Measurements from ENCODE around the gene ZNF546. TPM values are rescaled to one million over a fixed set of nuclear protein-coding genes. Genes with fewer than 3 reads are reported as not detected.
"Not testable (repeated sequence)": the region's sequence is repeated elsewhere in the genome, so short reads cannot be mapped to it uniquely, and the experiment has no call there.

ZNF546 gene
- polyA plus RNA-seq, result 3.6 TPM

DNA sequence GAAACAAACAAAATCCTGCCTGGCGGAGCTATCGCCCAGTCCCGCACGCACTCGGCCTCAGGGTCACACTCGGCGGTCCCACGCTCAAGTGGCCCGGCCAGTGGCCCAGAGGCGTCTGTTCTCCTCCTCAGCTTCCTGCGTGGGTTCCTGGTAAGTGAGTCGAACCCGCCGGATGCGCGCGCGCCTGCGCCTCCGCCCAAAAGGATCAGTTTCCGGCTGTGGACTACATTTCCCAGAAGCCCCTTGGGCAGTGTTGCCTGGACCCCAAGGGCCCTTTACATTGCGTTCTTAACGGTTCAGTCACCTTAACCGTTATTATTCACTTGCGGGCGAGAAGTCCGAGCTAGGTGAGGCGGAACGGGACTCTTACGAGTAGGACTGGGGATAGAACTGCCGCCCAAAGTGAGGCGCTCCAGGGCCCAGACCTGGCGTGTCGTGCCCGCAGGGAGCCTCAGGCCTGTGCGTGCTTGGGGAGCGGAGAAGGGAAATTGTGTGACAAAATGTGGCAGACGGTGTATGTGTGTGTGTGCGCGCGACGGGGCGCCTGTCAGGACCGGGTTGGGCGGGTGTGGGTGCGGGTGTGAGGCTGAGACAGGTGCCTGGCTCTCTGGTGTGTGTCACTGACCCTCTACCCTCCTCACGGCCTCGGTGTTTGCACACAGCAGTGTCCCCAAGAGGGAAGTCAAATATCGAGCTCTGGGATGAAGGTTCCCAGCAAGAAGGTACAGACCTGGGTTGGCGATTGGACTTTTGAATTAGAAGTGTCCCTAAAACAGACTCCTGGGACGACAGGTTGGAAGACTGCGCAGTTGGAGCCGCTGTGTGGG, at the start of gene ZNF546:
Gene ZNF546, plus strand, starts transcription at position 250 of the 827 bp plus-strand sequence. CDS start 1,267 bp downstream, outside the sequence.
- Mint-ChIP-seq H3K27me3 (no peaks in the 10 kb centered on the region), H3K9me3 (peaks cover 2 to 4% (median 3%) of the 10 kb centered on the region in 3 donors), H3K27ac (peak within 1 kb of the TSS; percentile 81 to 97 (median 93)), H3K36me3 (peaks cover 6% of the 10 kb centered on the region), H3K4me3 (peak within 1 kb of the TSS; percentile 86 to 97 (median 92)), H3K4me1 (peaks cover 13 to 28% (median 24%) of the 10 kb centered on the region in 3 donors)

DNA sequence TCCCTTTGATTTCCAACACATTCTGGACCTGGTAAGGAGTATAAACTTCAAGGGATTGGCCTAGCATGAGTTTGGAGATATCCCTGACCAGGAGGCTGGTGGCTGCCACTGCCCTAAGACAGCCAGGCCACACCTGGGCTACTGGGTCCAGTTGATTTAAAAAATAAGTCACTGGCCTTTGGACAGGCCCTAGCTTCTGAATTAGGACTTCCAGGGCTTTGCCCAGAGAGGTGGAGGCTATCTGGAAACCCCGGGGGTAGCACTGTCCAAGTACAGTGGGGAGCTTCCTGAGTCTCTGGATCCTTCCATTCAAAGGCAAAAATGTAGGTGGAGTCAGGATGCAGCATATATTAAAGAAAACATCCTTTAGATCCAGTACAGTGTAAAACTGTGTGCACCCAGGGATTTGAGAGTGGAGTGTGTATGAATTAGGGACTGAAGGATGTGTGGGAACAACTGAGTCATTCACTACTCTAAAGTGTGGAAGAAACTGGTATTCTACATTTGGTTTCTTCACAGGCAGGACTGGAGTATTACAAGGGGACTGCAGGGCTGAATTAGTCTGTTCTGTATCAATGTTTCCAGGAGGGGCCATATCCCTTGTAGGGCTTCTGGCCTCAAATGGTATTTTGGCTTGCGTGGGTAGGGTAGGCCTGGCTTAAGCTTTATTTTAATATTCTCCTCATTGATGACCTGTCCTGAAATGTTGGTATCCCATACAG, 47.7 kb upstream of the ZNF546 start:
- H3K4me3 Mint-ChIP-seq, result peak overlapping the region in 1 of 4 donors; percentile 21
- no peaks in the 10 kb centered on the region for H3K36me3 Mint-ChIP-seq
- H3K27ac Mint-ChIP-seq, result no peak overlapping the region
- H3K4me1 Mint-ChIP-seq, result peaks cover 29 to 41% (median 31%) of the 10 kb centered on the region in 3 donors
- no peaks in the 10 kb centered on the region for H3K27me3 Mint-ChIP-seq
- H3K9me3 Mint-ChIP-seq, result peaks cover 0 to 2% (median 0%) of the 10 kb centered on the region in 3 donors

DNA sequence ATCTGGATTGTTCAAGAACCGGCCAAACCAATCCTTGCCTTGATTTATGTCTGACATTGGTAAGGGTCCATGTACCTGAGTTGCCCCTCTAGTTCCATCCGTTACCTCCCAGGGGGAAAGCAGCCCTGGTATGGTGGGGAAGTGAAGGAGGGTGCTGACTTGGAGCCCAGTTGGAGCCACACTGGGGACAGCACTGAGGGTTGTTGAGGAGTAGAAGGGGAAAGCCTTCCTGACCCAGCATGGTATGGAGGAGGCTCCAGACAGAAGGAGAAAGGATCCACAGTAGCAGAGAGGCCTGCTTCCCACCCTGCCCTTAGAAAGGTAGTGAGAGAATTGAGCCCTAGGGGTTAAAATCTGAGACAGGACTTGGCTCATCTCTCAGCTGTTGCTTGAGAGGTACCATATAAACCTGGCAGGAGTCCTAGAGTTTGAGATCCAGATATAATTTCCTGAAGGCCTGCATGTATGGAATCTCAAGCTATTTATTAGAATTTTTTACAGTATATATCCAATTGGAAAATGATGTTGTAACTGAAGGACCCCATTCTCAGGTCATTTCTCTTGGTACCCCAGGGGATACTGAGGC, 45.7 kb upstream of the ZNF546 start:
- Mint-ChIP-seq H3K36me3 (no peaks in the 10 kb centered on the region), H3K9me3 (peaks cover 0 to 2% (median 0%) of the 10 kb centered on the region in 3 donors), H3K27ac (peak overlapping the region in 2 of 3 donors; percentile 59 to 94), H3K27me3 (no peaks in the 10 kb centered on the region), H3K4me1 (peaks cover 30 to 39% (median 30%) of the 10 kb centered on the region in 3 donors), H3K4me3 (peak overlapping the region in 1 of 4 donors; percentile 47)

DNA sequence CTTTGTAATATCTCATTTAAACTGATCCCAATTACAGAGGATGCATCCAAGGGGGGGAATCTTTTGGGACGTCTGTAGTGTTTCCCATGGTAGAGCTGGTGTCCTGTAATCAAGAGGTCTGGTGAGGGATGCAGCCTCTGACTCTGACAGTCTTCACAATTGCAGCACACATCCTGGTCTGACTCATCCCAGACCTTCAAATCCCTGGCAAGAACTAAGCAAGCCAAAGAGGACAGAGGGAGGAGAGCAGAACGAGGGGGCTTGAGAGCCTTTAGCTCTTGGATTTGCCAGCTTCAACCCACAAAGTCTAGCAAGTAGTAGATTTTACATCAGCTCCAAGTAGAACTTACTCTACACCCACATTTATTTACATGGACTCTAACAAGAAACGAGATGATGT, 45.2 kb upstream of the ZNF546 start:
- Mint-ChIP-seq H3K9me3 (peaks cover 0 to 2% (median 0%) of the 10 kb centered on the region in 3 donors), H3K4me3 (peak overlapping the region in 2 of 4 donors; percentile 18 to 45), H3K4me1 (peaks cover 28 to 37% (median 29%) of the 10 kb centered on the region in 3 donors), H3K27ac (peak overlapping the region in 1 of 3 donors; percentile 94), H3K27me3 (no peaks in the 10 kb centered on the region), H3K36me3 (no peaks in the 10 kb centered on the region)

DNA sequence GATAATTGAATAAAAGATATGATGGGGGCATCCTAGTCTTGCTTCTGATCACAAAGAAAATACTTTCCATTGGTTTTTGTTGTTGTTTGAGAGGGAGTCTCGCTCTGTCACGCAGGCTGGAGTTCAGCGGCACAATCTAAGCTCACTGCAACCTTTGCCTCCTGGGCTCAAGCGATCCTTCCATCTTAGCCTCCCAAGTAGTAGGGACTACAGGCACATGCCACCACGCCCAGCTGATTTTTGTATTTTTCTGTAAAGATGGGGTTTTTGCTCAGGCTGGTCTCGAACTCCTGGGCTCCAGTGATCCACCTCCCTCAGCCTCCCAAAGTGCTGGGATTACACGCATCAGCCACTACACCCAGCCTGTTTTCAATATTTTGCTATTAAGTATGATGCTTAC, 42.9 kb upstream of the ZNF546 start:
- Mint-ChIP-seq H3K36me3 (no peaks in the 10 kb centered on the region), H3K27me3 (no peaks in the 10 kb centered on the region), H3K27ac (peak overlapping the region; percentile 23 to 95 (median 94)), H3K4me1 (peaks cover 28 to 36% (median 28%) of the 10 kb centered on the region in 3 donors), H3K9me3 (peaks cover 0 to 2% (median 0%) of the 10 kb centered on the region in 3 donors), H3K4me3 (peak overlapping the region in 3 of 4 donors; percentile 36 to 90 (median 78))

DNA sequence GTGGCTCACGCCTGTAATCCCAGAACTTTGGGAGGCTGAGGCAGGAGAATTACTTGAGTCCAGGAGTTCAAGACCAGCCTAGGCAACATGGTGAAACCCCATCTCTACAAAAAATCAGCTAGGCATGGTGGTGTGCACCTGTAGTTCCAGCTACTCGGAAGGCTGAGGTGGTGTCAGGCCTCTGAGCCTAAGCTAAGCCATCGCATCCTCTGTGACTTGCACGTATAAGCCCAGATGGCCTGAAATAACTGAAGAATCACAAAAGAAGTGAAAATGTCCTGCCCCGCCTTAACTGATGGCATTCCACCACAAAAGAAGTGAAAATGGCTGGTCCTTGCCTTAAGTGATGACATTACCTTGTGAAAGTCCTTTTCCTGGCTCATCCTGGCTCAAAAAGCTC, 39.0 kb upstream of the ZNF546 start:
- H3K4me3 Mint-ChIP-seq, result peak overlapping the region in 2 of 4 donors; percentile 58 to 79
- H3K9me3 Mint-ChIP-seq, H3K36me3 Mint-ChIP-seq, H3K27ac Mint-ChIP-seq, H3K27me3 Mint-ChIP-seq: not testable (repeated sequence)
- H3K4me1 Mint-ChIP-seq, result peaks cover 19 to 30% (median 29%) of the 10 kb centered on the region in 3 donors

DNA sequence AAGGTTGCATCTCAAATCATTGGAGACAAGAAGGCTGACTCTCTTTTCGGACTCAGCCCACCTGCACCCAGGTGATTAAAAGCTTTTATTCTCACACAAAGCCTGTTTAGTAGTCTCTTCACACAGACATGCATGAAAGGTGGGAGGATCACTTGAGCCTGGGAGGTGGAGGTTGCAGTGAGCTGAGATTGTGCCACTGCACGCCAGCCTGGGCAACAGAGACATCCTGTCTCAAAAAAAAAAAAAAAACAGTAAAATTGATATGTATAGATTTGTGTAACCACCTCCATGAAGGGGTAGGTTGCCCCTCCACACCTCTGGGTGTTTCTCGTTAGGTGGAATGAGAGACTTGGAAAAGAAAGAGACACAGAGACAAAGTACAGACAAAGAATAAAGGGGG, 37.9 kb upstream of the ZNF546 start:
- not testable (repeated sequence) for H3K36me3 Mint-ChIP-seq, H3K9me3 Mint-ChIP-seq, H3K27me3 Mint-ChIP-seq, H3K27ac Mint-ChIP-seq
- Mint-ChIP-seq H3K4me3 (peak overlapping the region in 2 of 4 donors; percentile 27 to 68), H3K4me1 (peaks cover 13 to 23% (median 20%) of the 10 kb centered on the region in 3 donors)

DNA sequence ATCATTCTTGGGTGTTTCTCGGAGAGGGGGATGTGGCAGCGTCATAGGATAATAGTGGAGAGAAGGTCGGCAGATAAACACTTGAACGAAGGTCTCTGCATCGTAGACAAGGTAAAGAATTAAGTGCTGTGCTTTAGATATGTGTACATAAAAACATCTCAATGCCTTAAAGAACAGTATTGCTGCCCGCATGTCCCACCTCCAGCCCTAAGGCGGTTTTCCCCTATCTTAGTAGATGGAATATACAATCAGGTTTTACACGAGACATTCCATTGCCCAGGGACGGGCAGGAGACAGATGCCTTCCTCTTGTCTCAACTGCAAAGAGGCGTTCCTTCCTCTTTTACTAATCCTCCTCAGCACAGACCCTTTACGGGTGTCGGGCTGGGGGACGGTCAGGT, 37.5 kb upstream of the ZNF546 start:
- not testable (repeated sequence) for H3K36me3 Mint-ChIP-seq, H3K27me3 Mint-ChIP-seq, H3K9me3 Mint-ChIP-seq
- H3K4me1 Mint-ChIP-seq, result peaks cover 13 to 20% (median 19%) of the 10 kb centered on the region in 3 donors
- peak overlapping the region; percentile 1 to 76 (median 39) for H3K4me3 Mint-ChIP-seq
- peak overlapping the region in 1 of 3 donors; percentile 59 for H3K27ac Mint-ChIP-seq

DNA sequence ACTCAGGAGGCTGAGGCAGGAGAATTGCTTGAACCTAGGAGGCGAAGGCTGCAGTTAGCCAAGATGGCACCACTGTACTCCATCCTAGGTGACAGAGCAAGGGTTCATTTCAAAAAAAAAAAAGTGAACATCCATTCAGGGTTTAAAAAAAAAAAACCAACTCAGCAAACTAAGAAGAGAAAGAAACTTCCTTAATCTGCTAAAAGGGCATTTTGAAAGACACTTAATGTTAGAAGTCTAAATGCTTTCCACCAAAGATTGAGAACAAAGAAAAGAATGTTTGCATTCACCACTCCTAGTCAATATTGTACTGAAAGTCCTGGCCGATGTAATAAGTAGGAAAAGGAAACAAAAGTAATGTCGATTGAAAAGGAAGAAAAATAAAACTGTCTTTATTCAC, 33.0 kb upstream of the ZNF546 start:
- H3K4me1 Mint-ChIP-seq, result peaks cover 11 to 18% (median 13%) of the 10 kb centered on the region in 3 donors
- H3K27me3 Mint-ChIP-seq, result peaks cover 3% of the 10 kb centered on the region
- no peak overlapping the region for H3K27ac Mint-ChIP-seq
- H3K4me3 Mint-ChIP-seq, result no peak overlapping the region
- no peaks in the 10 kb centered on the region for H3K9me3 Mint-ChIP-seq
- H3K36me3 Mint-ChIP-seq, result peaks cover 4% of the 10 kb centered on the region

DNA sequence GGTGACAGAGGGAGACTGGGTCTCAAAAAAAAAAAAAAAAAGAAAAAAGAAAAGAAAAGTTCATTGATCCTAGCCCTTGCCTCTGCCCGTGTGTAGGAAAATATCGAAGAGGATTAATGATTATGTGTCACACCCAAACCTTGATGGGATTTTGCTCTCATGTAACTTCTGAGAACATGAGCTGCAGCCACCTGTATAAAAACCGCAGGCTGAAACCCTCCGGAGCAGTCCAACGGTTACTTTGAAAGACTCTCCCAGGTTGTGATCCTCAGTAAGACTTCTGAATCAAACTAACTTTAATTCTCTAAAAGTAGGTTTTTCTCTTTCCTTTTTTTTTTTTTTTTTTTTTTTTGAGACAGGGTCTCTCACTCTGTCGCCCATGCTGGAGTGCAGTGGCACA, 30.2 kb upstream of the ZNF546 start:
- Mint-ChIP-seq H3K27ac (no peak overlapping the region), H3K4me1 (peaks cover 17 to 20% (median 18%) of the 10 kb centered on the region in 3 donors)

DNA sequence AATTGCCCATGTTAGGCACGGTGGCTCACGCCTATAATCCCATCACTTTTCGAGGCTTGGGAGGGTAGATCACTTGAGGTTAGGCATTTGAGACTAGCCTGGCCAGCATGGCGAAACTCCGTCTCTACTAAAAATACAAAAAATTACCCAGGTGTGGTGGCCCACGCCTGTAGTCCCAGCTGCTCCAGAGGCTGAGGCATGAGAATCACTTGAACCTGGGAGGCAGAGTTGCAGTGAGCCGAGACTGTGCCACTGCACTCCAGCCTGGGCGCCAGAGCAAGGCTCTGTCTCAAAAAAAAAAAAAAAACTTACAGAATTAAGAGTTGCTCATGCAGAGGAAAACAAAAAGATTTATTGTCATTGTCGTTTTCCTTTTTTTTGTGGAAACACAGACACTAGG, 29.3 kb upstream of the ZNF546 start:
- H3K27ac Mint-ChIP-seq, result peak overlapping the region in 1 of 3 donors; percentile 52
- peaks cover 20 to 24% (median 21%) of the 10 kb centered on the region in 3 donors for H3K4me1 Mint-ChIP-seq
- H3K36me3 Mint-ChIP-seq, result peaks cover 7% of the 10 kb centered on the region
- no peak overlapping the region for H3K4me3 Mint-ChIP-seq
- no peaks in the 10 kb centered on the region for H3K9me3 Mint-ChIP-seq
- no peaks in the 10 kb centered on the region for H3K27me3 Mint-ChIP-seq

More for the DNA sequence above, 30.2 kb upstream of the ZNF546 start:
- Mint-ChIP-seq H3K27me3 (no peaks in the 10 kb centered on the region), H3K36me3 (peaks cover 7% of the 10 kb centered on the region), H3K4me3 (no peak overlapping the region), H3K9me3 (no peaks in the 10 kb centered on the region)

DNA sequence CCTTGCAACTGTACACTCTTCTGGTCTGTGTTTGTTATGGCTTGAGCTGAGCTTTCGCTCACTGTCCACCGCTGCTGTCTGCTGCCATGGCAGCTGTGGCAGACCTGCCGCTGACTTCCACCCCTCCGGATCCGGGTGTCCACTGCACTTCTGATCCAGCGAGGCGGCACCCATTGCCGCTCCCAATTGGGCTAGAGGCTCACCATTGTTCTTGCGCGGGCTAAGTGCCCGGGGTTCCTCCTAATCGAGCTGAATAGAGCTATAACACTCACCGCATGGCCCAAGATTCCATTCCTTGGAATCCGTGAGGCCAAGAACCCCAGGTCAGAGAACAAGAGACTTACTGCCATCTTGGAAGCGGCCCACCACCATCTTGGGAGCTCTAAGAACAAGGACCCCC, 28.1 kb upstream of the ZNF546 start:
- H3K36me3 Mint-ChIP-seq, result peaks cover 7% of the 10 kb centered on the region
- peaks cover 19 to 27% (median 21%) of the 10 kb centered on the region in 3 donors for H3K4me1 Mint-ChIP-seq
- peak overlapping the region; percentile 46 to 97 (median 70) for H3K27ac Mint-ChIP-seq
- peak overlapping the region in 3 of 4 donors; percentile 15 to 88 (median 41) for H3K4me3 Mint-ChIP-seq
- H3K27me3 Mint-ChIP-seq, result no peaks in the 10 kb centered on the region
- H3K9me3 Mint-ChIP-seq, result no peaks in the 10 kb centered on the region

DNA sequence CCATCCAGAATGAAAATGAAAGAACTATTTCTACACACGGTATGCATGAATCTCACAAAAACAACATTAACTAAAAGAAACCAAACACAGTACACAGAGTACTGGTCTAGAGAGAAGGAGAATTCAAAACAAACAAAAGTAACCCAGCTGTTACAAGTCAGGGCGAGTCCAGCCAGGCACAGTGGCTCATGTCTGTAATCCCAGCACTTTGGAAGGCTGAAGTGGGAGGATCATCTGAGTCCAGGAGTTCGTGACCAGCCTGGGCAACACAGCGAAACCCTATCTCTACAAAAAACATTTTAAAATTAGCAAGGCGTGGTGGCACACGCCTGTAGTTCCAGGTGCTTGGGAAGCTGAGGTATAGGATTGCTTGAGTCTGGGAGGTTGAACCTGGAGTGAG, 27.6 kb upstream of the ZNF546 start:
- peak overlapping the region; percentile 70 to 98 (median 97) for H3K27ac Mint-ChIP-seq
- no peaks in the 10 kb centered on the region for H3K27me3 Mint-ChIP-seq
- H3K4me1 Mint-ChIP-seq, result peaks cover 19 to 29% (median 21%) of the 10 kb centered on the region in 3 donors
- H3K9me3 Mint-ChIP-seq, result no peaks in the 10 kb centered on the region
- peaks cover 7% of the 10 kb centered on the region for H3K36me3 Mint-ChIP-seq
- H3K4me3 Mint-ChIP-seq, result peak overlapping the region; percentile 15 to 98 (median 93)

DNA sequence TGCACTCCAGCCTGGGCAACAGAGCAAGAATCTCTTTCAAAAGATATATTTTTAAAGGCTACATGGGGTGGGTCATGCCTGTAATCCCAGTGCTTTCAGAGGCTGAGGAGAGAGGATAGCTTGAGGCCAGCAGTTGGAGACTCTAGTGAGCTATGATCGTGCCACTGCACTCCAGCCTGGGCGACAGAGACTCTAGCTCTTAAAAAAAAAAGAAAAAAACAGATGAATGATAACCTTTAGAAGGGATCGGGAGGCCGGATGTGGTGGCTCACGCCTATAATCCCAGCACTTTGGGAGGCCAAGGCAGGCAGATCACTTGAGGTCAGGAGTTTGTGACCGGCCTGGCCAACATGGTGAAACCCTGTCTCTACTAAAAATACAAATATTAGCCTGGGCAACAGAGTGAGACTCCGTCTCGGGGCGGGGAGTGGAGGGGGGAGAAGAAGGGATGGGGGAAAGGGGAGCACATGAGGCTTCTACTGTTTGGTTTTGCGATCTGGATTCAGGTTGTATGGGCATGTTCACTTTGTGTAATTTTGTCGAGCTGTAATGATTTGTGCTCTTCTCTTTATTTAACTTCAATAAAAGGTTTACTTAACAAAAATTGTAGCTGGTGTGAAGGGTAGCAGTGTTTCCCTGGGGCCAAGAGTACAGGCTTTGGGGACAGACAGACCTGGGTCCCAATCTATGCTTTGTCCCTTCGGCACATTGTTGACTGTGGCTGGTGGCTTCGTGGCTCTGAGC, 27.0 kb upstream of the ZNF546 start:
- peak overlapping the region; percentile 88 to 98 (median 96) for H3K4me3 Mint-ChIP-seq

More for the DNA sequence above, 27.0 kb upstream of the ZNF546 start:
- no peaks in the 10 kb centered on the region for H3K9me3 Mint-ChIP-seq
- H3K27me3 Mint-ChIP-seq, result no peaks in the 10 kb centered on the region
- peaks cover 19 to 29% (median 21%) of the 10 kb centered on the region in 3 donors for H3K4me1 Mint-ChIP-seq
- H3K36me3 Mint-ChIP-seq, result peaks cover 7% of the 10 kb centered on the region
- H3K27ac Mint-ChIP-seq, result peak overlapping the region; percentile 70 to 98 (median 97)
